ENCODE measurements around the gene DNAL4.

Gene DNAL4

DNA sequence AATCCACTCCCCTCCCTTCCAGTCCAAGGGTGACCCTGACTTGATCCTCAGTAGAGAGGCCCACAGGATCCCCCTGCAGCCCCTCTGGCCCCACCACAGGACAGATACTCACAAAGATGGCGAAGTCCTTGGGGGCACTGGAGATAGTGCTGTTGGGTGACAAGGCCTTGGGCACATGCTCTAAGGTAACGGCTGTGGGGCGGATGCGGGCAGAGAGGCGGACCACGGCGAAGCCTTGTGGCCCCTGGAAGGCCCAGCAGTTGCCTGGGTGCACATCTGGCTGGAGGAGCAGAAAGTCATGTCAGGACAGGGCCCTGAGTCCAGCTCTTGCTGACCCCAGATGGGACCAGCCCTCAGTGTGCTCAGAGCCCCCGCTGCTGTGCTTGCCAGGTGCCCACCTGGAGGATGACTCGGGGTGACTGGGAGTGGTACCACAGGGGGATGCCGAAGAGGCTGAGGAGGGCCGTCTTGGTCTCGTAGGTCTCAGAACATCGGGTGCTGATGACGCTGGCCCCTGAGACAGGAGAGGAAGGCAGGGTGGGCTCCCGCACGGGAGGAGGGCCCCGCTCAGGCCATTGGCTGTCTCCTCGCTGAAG, 55.4 kb downstream of the DNAL4 start:
- DNase-seq = no peak

DNA sequence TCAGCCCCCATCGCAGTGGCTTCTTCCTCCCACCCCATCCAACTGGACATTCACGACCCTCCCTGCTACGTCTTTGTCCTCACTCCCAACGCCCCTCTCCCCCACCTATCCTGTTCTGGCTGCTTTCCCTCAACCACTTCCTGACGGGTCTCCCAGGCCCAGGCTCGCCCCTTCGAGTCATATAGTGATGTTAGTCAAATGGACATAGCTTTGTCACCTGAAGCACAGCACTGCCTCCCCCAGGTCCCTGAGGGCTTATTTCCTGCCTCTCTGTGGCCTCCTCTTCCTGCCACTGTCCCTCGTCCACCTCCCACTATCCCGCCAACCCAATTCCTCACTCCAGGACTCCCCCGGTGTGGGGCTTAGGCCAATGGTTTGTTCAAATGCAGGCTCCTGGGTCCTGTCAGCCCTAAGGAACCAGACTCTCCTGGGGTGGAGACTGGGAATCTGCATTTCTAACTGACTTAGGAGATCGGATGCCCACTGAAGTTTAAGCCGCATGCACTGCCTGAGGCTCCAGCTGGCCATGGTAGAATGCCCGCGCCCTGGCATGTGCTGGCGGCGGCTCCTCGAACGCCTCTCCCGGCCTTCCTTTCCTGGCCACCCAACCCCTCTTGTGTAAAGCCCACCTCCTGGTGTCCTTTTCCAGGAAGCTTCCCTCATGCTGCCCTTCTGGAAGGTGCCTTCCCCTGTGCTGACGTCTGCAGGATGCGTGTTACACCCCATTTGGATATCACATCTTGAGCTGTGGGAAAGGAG, 56.5 kb downstream of the DNAL4 start:
- no peak for DNase-seq

DNA sequence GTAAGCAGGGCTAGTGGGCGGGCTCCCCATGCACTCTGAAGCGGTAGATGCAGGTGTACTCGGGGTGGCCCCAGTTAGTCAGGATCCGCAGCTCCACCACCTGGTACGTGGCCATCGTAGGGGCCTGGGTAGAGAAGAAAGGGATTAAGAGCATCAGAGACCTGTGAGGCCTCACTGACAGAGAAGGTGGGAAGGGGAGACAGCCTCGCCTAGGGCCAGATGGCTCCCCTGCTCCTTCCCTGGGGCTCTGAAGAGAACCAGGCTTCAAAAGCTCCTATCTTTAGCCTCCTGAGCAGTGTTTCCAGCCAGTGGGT, 57.7 kb downstream of the DNAL4 start:
- no peak for DNase-seq

DNA sequence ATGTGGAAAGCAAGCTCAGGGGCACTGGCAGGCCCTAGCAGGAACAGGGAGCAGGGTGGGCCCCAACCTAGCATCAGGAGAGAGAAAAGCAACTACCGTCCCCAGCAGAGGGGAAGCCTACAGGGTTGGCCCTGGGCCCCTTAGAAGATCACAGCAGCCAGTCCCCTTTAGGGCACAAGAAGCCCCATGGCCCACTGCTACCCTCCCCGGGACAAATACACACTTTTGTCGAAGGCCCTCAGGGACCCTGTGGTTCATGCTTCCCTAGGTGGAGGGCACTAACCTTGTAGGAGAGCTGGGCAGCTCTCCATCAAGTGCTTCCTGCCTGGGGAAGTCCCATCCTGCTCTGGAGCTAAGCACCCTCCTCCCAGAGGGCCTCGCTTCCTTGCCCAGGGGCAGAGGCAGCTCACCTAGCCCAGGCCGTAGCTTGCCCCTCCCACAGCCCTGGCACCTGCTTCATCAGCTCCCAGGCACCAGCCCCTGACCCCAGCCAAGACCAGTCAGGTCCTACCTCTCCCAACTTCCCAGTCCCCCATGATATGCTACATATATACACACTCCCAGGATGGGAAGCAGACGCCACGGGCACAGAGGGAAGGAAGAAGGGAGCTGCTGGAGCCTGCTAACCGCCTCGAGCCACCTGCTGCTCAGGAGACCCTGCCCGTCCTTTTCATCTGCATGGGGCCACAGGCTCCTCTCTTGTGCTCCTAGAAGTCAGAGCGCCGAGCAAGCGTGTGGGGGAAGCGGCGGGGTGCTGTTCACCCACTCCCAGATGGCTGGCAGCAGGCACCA, 58.3 kb downstream of the DNAL4 start:
- DNase-seq = no peak

DNA sequence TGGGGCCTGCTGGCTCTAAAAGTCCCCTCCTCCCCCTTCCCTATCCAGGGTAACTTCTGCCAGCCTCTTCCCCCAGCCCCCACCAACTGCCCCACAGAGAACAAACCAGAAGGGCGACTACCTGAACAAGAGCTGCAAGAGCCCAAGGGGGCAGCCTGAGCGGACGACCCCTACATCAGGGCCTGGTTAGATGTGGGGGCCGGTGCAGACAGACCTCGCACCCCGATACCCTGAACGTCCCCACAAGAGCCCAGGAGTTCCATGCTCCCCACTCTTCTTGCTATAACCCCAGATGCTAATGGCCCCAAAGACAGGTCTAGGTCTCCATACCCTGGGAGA, 58.8 kb downstream of the DNAL4 start:
- no peak for DNase-seq

DNA sequence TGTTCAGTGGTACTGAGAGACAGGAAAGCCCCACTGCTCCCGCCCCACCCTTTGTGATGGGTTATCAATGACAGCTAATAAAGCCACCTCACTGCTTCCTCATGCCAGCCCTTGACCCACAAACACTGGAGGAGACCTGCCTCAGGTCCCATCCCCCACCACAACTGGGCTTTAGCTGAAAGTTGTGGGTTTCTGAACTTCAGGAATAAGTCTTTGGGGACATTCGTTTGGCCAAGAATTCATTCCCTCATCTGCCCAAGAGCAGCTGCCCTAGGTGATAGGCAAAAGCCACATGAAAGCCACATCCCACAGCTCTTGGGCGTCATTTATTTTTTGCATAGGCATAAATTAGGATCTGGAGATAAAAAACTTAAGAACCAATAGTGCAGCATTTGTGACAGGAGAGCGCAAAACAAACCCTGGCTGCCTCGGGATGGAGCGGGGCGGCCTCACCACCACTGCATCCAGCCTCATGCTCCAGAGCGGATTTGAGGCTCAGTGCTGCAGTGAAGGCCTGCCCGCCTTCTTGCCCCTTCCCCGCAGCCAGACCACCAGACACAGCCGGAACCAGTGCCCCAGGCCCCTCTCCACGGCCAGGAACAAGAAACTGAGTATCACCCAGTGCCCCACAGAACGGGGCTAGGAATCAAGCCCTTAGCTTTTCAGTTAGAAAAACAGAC, 59.4 kb downstream of the DNAL4 start:
- DNase-seq = no peak

DNA sequence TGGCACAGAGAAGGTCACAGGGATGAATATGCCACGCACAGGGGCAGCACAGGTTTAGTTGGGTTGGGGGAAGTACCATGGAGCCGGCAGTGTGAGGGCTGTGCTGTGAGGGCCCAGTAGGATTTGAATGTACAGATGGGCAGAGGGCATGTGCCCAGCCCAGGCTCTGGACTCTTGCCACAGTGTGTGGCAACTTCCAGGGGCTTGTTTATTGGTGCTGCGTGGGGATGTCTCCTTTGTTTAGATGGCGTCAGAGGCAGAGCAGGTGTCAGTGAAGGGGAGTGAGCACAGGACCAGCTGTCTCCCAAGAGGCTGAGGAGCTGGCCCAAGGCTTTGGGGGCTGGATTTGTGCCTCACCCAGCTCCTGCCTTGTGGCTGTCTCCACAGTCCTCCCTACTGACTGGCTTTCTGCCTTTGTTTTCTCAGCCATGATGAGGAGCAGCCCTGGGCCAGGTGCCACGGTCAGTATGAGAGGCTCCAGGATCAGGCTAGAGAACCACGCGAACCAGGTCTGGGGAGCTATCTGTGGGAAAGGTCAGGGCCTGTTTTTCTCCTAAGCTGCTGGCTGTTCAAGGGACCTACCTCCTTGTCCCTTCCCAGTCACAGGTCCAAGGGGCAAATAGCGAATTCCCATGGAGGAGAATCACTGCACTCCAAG, 60.1 kb downstream of the DNAL4 start:
- DNase-seq = peak; percentile 94

DNA sequence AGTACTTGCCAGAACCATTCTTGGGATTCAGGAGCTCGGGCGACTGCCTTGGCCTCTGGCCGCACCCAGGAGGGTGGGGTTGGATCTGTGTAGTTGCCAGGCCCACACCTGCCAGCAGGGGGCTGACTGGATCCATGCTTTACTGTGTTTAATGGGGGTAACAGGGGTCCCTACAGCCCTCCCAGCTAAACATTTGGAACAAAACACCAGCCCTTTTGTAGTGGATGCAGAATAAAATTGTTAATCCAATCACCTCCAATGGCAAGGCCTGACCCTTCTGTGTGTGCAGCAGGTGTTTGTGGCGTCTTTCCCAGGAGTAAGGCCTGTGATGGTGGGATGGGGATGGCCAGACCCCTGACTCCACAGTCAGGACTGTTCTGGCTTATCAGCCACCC, 60.6 kb downstream of the DNAL4 start:
- peak; percentile 67 for DNase-seq

DNA sequence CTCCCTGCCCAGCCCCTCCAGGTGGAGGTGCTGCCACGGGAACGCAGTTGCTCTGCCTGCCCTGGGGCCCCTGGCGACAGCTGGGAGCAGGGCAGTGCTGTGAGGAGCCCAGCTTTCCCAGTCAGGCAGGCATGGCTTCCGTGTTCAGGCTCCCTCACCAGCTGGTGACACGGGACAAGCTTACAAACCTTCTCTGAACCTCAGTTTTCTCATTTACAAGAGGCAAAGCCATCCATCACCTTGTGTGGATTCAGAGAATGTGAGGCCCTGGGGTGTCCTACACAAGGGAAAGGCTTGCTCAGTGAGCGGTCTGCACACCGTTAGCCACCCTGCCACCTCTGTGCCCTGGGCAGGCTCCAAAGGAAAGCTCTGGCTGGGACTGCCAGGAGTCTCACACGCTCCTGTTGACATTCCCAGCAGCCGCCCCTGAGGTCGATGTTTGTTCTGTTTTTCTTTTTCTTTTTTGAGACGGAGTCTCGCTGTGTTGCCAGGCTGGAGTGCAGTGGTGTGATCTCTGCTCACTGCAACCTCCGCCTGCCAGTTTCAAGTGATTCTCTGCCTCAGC, 61.6 kb downstream of the DNAL4 start:
- DNase-seq = peak; percentile 37

DNA sequence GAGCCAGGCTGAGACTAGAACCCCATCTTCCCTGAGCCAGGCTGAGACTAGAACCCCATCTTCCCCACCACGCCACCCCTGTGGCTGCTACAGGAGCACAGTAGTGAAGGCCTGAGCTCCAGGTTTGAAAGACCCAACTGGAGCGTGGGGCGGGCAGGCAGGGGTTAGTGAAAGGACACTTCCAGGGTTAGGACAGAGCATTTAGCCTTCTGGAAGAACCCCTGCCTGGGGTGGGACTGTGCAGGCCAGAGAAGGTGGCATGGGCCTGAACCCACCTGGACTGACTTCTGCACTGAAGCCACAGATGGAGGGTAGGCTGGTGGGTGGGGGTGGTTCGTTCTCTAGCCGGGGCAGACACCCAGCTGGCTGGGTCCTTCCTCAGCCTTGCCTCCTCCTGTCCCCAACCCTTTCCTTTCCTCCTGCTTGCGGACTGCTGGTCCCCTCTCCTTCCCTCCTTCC, 62.2 kb downstream of the DNAL4 start:
- no peak for DNase-seq

DNA sequence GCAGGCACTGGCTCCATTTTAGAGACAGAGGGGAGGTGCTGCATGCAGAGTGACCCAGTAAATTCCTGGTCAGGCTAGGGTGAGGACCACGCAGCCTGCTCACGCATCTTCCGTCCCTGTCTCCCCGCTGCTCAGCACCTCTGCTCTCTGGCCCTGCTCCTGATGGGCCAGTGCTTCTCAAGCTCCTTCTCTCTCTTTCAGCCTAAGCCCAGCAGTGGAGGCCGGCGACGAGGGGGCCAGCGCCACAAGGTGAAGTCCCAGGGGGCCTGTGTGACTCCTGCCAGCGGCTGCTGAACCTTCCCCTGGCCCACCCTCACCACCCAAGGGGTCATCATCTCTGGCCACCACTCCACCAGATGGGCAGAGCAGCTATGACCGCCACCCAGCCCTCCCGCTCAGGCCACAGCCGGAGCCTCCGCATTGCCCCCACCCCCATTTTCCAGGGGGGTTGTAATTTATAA, 63.5 kb downstream of the DNAL4 start:
- DNase-seq = no peak

DNA sequence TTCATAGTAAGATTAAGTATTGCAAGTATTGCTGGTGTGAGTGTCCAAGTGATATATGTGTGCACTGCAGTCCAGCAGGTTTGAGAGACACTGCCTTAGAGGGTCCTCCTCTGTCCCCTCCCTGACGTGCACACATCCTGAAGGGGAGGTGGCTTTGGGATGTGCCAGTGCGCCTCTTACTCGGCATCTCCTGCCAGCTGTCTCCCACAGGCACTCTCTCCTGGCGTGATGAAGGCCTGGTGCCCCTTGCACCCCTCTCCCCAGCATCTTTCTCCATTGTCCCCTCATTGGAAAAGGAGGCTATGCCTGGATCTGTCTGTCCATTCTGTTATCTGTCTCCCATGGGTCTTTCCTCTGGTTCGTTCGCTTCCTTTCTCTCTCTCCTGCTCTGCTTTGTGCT, 64.0 kb downstream of the DNAL4 start:
- DNase-seq = no peak

DNA sequence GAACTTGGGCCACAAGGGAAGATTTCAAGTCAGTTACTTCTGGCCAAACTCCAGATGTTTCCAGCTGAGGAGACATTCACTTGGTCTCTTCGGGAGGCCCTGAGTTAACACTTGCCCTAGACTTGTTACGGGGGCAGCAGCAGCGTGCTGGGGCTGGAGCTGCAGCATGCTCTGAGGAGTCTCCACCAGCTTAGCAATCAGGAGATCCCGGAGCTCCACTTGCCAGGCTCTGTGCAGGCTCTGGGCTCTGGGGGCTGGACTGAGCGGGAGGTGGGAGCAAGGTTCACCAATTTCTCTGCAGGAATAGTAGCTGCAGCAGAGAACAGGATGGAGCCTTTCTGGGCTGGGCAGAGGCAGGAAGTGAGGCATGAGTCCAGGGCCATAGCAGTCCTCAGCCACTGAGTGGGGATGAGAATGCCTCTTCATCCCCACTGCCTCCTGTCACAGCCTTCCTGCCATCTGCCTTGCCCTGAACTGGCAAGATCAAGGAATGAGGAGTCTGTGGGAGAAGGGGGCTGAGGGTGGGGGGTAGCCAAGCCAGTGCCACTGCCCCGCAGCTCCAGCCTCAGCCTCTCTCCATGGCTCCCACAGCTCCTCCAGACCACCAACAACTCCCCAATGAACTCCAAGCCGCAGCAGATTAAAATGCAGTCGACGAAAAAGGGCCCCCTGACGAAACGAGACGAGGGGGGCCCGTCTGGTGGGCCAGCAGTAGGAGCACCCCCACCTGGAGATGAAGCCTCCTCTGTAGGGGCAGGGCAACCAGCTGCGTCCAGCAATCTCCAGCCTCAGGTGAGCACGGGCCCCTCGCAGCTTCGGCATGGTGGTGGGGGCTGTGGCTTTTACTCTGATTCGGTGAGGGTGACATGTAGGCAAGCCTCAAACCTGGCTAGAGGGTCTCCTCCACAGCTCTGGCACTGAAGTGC, 64.8 kb downstream of the DNAL4 start:
- DNase-seq = no peak

Measured in midbrain (tissue), 1 donor.